Inflammatory macrophage treated with lipopolysaccharide for 1 hour (primary cell): Measurements from ENCODE around the gene PLCB4.
A peak's percentile ranks its signal among the peaks of the same experiment; 100 is the strongest.

Experiments used
- DNase-seq, 2 donors: peaks; one replicate each; pipeline ENCODE4 v3.0.0-alpha.2; 2020 to 2022

PLCB4 gene

GRCh38 chr20:9332791-9333479 lies 264.0 kb downstream of the PLCB4 start:
- no peak for DNase-seq

GRCh38 chr20:9334866-9335265 lies 266.0 kb downstream of the PLCB4 start:
- no peak for DNase-seq

- DNase-seq: no peak
Measured at GRCh38 chr20:9338101-9338500, 269.2 kb downstream of the PLCB4 start.

- DNase-seq: no peak
Measured at GRCh38 chr20:9339708-9340107, 270.8 kb downstream of the PLCB4 start.

- no peak for DNase-seq
Measured at GRCh38 chr20:9342651-9343050, 273.8 kb downstream of the PLCB4 start.

- no peak for DNase-seq
Measured at GRCh38 chr20:9344083-9344920, 275.4 kb downstream of the PLCB4 start.

- no peak for DNase-seq
Measured at GRCh38 chr20:9348316-9348715, 279.4 kb downstream of the PLCB4 start.

GRCh38 chr20:9348747-9349146 lies 279.9 kb downstream of the PLCB4 start:
- DNase-seq: no peak

GRCh38 chr20:9349249-9349648 lies 280.4 kb downstream of the PLCB4 start:
- DNase-seq: no peak

- DNase-seq: peak in 1 of 2 donors; percentile 29
Measured at GRCh38 chr20:9352739-9353138, 283.9 kb downstream of the PLCB4 start.

GRCh38 chr20:9353180-9353915 lies 284.5 kb downstream of the PLCB4 start:
- peak in 1 of 2 donors; percentile 63 for DNase-seq

GRCh38 chr20:9353916-9354276 lies 285.0 kb downstream of the PLCB4 start:
- peak; percentile 7 to 56 for DNase-seq

GRCh38 chr20:9354579-9354978 lies 285.7 kb downstream of the PLCB4 start:
- no peak for DNase-seq

- DNase-seq: no peak
Measured at GRCh38 chr20:9358001-9358400, 289.1 kb downstream of the PLCB4 start.

GRCh38 chr20:9359561-9360308 lies 290.8 kb downstream of the PLCB4 start:
- peak; percentile 37 to 80 for DNase-seq

GRCh38 chr20:9360431-9360830 lies 291.5 kb downstream of the PLCB4 start:
- no peak for DNase-seq

- no peak for DNase-seq
Measured at GRCh38 chr20:9363673-9364072, 294.8 kb downstream of the PLCB4 start.

- no peak for DNase-seq
Measured at GRCh38 chr20:9367328-9367727, 298.4 kb downstream of the PLCB4 start.

GRCh38 chr20:9367746-9368145 lies 298.9 kb downstream of the PLCB4 start:
- no peak for DNase-seq

- DNase-seq: no peak
Measured at GRCh38 chr20:9368893-9369292, 300.0 kb downstream of the PLCB4 start.

- DNase-seq: no peak
Measured at GRCh38 chr20:9369557-9369956, 300.7 kb downstream of the PLCB4 start.

- no peak for DNase-seq
Measured at GRCh38 chr20:9374072-9374471, 305.2 kb downstream of the PLCB4 start.

- DNase-seq: no peak
Measured at GRCh38 chr20:9374480-9374879, 305.6 kb downstream of the PLCB4 start.
